ENCODE data around the gene DOK4.
A peak's percentile ranks its signal among the peaks of the same experiment; 100 is the strongest.

The DOK4 gene

GRCh38 chr16:57493767-57494166, 7.5 kb upstream of the DOK4 start:
- H3K4me3 ChIP-seq (replicated peaks; ENCODE audit: low read depth, low read length): no peak overlapping the region
- no peak for DNase-seq (ENCODE audit: extremely low read depth, low read depth)
- no peak for TF ChIP-seq CTCF (IDR thresholded peaks at IDR 0.05; ENCODE audit: low read depth, low read length, missing control alignments)

- no peak overlapping the region for H3K4me3 ChIP-seq (replicated peaks; ENCODE audit: low read depth, low read length)
- DNase-seq (ENCODE audit: extremely low read depth, low read depth): no peak
- no peak for TF ChIP-seq CTCF (IDR thresholded peaks at IDR 0.05; ENCODE audit: low read depth, low read length, missing control alignments)
Measured at GRCh38 chr16:57489229-57489628, 2.9 kb upstream of the DOK4 start.

- no peak for DNase-seq (ENCODE audit: extremely low read depth, low read depth)
- no peak for TF ChIP-seq CTCF (IDR thresholded peaks at IDR 0.05; ENCODE audit: low read depth, low read length, missing control alignments)
- 0 out of 2 replicates have a peak overlapping the region, but pooled peaks have one; percentile 3 for H3K4me3 ChIP-seq (replicated peaks; ENCODE audit: low read depth, low read length)
Measured at GRCh38 chr16:57486858-57487834, 853 bp upstream of the DOK4 start.

- DNase-seq (ENCODE audit: extremely low read depth, low read depth): no peak
- no peak for TF ChIP-seq CTCF (IDR thresholded peaks at IDR 0.05; ENCODE audit: low read depth, low read length, missing control alignments)
- H3K4me3 ChIP-seq (replicated peaks; ENCODE audit: low read depth, low read length): peak overlapping the region; percentile 54
Measured at GRCh38 chr16:57485091-57485915, 990 bp downstream of the DOK4 start.

GRCh38 chr16:57484515-57485005, 1.7 kb downstream of the DOK4 start:
- no peak overlapping the region for H3K4me3 ChIP-seq (replicated peaks; ENCODE audit: low read depth, low read length)
- no peak for DNase-seq (ENCODE audit: extremely low read depth, low read depth)
- TF ChIP-seq CTCF (IDR thresholded peaks at IDR 0.05; ENCODE audit: low read depth, low read length, missing control alignments): no peak

- no peak overlapping the region for H3K4me3 ChIP-seq (replicated peaks; ENCODE audit: low read depth, low read length)
- no peak for DNase-seq (ENCODE audit: extremely low read depth, low read depth)
- no peak for TF ChIP-seq CTCF (IDR thresholded peaks at IDR 0.05; ENCODE audit: low read depth, low read length, missing control alignments)
Measured at GRCh38 chr16:57483725-57484514, 2.4 kb downstream of the DOK4 start.

Measured in HFF-Myc (cell line).